NCI-H82 treated with DMSO at 0.1 percent for 48 hours (cell line): ENCODE measurements around the gene BNIP5.

Source experiments
- DNase-seq: peaks from one replicate; lab custom pipeline; 2025; ENCODE audit not compliant: unreplicated experiment; lab: John Stamatoyannopoulos, UW

The BNIP5 gene

DNA sequence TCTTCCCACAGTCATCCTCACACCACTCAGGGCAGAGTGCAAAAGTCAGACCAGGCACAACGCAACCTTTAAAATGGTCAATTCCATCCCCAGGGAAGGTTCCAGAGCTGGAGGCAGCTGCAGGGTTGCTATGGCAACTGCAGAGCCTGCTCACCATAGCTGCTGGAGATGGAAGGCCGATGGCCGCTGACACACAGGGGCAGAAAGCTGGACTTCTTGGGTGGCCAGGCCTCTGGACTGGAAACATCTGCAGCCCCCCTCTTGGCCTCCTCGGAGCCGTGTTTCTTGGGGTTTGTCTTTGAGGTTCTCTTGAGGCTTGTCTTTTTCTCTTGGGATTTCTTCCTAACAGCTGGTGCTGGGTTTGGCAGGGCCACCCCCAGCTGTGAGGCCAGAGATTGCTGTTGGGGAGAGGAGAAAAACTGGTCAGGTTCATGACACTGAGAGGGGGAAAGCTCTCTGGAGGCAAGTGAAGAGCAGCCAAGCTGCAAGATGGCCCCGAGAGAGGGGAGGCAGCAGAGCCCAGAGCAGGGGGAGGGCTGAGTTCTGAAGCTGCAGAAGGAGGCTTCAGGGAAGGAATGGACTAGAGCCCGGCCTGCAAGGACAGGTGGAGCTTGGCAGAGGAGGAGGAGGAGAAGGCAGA lies 10.2 kb downstream of the BNIP5 start:
- no peak for DNase-seq

DNA sequence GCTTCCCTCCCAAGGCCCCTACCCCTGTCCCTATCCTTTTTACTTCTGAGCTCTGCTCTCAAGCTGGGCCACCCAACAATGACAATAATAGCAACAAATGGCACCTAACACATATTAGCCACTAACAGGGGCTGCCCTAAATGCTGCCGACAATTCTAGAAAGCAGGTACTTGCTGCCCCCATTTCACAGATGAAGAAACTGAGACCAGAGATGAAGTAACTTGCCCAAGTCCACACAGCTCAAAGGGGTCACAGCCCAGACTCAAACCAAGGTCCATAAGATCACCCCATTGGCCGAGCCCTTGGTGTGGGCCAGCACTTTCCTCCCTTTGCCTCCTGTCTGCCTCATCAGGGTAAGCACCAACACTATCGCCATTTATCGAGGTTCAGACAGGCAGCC lies 12.0 kb downstream of the BNIP5 start:
- no peak for DNase-seq

DNA sequence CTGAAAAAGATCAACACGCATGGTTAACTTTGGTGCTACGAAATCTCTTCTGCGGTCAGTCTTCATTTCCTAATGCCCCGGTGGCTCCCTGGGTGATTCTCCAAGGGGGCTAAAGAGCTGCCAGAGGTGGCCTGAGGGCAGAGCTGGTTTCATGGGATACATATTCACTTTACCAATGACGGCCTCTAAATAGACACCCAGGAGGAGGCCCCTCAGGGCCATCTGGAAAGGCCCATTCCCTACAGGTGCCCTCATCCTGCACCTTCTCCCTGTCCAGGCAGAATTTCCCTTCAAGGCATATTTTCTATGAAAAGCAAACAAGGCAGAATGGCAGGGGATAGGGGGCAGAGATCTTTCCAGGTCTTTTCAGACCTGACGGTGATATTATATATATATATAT lies 12.5 kb downstream of the BNIP5 start:
- no peak for DNase-seq

DNA sequence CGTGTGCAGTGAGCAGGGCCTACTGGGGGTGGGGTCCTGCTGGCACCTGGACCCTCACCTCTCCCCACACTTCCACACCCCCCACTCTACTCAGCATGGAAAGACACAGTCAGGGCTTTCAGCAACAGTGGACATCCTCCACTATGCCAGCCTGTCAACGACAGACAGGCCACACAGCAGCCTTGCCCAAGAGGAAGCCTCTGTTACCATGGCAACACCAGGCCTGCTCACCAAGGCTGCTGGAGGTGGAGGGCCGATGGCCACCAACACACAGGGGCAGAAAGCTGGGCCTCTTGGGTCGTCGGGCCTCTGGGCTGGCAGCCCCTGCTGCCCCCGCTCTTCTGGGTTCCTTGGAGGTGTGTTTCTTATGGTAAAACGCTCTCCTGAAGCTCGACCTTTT lies 13.6 kb downstream of the BNIP5 start:
- DNase-seq: no peak

DNA sequence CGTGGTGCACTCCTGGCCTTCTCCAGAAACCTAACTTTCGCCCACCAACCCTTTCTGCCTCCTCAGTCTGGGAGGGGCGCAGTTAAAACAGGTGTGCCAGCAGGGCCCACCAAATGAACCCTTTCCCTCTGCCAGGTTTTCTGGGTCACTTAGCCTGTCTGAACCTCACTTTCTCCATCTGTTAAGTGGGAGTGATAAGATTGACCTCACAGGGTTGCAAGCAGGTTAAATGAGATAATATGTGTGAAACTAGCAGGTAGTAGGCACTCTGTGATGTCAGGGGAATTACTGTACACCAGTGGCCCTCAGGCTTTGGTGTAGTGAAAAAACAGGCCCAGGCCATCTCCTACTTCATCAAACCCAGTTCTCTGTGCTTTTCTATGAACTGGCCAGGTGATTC lies 14.1 kb downstream of the BNIP5 start:
- no peak for DNase-seq

DNA sequence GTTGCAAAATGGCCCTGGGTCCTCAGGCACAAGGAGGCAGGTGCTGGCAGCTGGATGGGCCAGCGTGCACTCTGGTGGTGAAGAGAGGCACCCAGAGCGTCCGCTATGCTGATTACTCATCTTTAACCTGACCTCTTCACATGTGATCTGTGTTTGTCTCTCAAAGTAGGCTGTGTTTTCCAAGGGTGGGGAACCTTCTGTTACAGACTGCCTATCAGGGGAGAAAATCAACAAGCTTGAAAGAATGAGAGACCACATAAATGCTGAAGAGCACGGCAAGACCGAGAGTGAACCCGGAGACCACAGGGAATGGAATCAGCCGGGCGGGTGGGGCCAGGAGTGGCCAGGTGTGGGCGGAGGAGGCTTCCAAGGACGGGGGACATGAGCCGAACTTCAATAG lies 16.2 kb downstream of the BNIP5 start:
- no peak for DNase-seq

DNA sequence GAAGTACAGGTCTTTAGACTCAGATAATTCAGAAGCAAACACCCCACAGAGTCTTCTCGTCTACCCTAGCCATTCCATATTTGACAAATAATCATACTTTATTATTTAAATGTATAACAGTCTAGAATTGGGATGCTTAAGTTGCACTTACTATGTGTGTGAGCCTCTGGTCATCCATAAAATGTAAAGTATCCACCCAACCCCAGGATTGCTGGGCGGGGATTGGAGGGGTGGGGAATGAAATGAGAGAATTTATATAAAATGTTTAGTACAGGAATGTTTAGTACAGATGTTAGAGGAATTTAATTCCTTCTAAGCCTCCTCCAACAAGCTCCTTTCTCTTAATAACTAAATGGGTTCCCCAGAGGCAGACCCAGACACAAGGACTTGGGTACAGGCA lies 16.9 kb downstream of the BNIP5 start:
- DNase-seq: no peak

DNA sequence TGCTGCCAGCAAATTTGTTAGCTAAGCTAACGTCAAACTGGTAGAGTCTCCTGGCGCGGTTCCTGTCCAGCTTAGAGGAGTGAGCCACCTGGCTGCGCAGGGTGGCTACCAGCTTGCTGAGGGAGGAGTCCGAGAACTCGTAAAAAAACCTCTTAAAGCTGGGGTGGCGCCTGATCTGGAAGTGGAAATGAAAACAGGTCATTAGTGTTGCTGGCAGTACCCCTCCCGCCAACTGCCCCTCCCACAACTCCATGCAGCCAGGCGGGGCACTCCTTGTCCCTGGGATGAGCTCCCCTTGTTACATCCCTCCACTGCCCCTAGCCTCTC lies 17.3 kb downstream of the BNIP5 start:
- peak; percentile 57 for DNase-seq

DNA sequence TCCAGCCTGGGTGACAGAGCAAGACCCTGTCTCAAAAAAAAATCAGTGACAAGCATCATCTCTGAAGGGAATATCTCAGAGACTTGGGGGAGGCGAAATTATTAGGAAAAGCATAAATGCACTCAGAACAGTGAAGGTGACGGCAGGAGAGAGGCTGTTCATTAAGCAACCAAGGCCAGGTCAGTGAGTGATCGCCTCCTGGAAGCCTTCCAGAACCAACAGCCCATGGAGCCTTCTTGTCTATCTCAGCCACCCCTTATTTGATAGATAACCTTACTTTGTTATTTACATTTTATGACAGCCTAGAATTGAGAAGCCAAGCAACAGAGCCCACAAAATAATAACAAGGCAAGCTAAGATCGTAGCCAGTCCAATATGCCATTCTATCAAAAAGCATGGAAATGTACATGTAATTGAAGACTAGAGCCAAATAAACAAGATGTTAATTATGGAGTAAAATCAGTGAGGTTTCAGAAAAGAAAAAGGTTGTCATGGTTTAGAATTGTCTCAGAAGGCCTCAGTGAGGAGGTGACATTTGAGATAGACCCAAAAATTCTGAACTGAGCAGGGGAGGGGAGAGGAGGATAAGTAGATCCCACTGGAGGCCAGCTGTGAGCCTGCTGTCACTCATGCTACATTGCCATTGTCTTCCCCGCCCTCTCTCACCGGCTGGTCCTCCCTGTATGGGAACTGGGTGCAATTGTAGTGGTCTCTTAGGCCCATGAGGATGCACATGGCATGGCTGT lies 17.8 kb downstream of the BNIP5 start:
- DNase-seq: peak; percentile 57

DNA sequence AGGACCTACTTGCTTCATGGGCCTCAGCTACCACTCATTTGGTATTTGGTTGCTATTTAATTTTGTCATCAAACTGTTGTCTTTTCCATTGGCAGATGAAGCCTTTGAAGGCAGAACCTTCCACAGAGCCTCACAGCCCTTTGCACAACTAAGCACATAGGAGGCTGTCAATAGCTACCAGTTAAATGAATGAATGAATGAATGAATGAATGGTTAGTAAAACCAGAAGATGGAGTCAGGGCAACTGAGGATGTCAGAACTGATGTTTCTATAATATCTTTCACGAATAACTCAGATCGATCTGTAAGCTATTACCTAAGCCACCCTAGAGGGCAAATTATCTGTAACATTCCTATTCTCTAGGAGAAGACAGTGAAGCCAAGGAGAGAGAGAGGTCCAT lies 19.1 kb downstream of the BNIP5 start:
- DNase-seq: no peak

DNA sequence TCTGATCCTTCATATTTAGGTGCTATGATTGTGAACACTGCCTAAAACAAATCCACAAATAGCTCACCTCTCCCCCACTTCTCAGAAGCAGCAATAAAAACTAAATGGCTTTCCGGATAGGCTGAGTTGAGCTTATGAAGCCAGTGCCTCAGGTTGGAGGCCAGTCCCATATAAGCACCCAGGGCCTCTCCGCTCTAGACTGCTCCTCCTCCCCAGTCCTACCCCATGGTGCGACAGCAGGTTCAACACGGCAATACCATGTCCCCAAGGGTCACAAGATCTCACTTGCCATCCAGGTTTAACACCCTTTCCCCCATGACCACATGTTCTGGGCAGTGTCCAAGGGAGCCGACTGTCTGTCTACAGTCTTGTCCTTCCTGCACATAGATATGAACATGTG lies 20.8 kb downstream of the BNIP5 start:
- no peak for DNase-seq

DNA sequence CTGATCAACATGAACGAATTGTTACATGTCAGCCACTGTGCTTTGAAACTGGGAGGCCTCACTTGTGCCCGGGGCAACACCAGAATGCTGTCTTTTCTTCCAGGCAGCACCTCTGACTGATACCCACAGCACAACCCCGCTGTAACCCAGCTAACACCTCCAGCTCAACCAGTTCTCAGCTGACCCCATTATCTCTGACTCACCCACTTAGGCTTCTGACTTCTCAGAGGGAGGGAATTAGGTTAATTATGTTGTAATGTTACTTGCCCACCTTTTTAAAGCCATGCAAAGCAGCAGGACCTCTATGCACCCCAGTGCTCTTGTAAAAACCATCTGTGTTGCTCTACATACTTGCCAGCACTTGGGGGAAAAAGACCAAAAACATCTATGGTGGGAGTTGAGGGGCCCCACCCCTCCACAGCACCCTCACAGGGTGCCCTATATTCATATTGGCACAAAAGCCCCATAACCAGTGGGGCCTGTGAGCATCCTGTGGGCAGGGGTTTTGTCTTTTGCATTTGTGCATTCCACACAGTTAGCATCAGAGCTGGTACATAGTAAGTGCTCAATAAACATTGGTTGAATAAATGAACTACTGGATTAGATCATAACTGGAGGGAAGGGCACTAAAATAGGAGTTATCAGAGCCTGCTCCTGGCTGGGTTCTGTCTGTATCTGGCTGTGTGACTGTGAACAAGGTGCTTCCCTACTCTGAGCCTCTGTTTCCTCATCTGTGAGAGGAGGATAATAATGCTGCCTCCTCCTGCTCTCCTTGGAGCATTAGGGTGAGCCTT lies 22.3 kb downstream of the BNIP5 start:
- peak; percentile 4 for DNase-seq

DNA sequence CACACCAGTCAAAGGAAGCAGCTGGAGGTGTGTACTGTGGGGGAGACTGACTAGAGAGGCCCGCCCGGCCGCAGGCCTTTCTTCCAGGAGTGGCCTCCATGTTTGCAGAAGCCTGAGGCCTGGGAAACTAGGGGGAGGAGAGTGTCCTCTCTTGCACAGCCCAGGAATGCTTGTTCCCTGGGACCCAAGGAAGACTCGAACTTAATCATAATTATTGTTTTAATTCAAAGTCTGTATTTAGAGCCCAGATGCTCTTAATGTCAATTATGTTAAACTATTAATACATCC lies 23.1 kb downstream of the BNIP5 start:
- DNase-seq: no peak

DNA sequence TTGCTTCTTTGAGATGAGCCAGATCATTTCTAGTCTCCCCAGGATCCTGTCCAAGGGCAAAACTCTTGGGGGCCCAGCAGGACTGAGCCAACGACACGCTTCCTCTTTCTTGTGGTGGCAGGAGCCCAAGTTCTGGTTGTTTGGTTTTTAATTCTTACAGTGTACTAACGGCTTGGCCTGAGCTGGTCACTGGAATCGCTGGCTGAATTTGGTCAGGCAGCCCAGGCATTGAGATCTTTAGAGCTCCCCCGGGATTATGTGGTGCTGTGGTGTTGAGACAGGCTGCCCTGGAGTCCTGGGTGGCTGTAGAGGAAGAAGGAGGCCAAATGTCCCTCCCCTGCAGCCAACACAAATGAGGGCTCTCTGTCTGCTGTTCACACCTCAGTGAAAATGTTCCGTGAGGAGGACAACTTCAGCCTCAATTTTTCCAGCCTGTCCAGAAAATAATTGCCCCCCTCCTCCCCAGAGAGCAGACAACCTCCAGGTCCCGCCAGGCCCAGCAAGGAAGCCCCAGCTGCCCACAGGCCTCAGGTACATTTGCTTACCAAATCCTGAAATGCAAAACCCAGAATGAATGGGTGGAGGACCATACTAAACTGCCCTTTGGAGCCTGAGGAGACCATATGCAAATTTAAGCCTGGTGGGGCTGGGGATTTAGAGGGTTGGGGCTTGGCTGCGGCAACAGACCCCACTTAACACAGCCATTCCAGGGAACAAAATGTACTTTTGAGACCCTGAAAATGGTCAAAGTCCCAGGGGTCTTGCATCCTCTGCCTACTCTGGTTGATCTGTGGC lies 23.6 kb downstream of the BNIP5 start:
- DNase-seq: no peak

DNA sequence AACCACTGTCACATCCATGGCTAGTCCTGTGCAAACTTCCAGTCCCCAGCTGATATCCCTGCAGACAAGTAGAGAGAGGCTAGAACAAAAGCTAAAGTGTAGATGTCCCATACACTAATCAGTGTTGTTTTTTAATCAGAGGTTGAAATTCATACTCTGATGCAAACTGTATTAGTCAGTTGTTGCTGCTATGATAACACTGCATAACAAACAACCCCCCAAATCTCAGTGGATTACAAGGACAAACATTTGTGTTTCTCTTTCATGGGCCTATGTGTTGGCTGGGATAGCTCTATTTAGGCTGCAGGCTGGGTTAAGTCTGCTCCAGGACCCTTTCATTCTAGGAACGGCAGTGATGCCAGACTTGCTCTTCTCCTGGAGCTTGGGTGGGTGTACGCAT lies 26.8 kb downstream of the BNIP5 start:
- no peak for DNase-seq

DNA sequence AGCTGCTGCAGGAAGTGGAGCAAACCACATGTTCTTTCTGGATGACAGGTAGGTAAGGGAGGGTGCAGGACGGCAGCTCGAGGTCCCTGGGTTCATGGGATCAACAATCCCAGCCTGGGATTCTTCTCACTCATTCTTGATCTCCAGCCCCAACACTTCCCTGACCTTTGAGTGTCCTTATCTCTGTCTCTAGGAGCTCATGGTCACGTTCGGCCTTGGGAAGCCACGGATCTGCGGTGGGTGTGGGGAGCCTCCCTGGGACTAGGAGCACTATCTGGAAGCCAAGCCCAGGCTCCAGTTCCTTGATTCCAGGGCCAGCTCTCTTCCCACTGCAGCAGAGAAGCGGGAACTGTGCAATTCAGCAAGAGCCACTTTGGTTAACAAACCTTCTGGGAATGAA lies 27.5 kb downstream of the BNIP5 start:
- DNase-seq: no peak

DNA sequence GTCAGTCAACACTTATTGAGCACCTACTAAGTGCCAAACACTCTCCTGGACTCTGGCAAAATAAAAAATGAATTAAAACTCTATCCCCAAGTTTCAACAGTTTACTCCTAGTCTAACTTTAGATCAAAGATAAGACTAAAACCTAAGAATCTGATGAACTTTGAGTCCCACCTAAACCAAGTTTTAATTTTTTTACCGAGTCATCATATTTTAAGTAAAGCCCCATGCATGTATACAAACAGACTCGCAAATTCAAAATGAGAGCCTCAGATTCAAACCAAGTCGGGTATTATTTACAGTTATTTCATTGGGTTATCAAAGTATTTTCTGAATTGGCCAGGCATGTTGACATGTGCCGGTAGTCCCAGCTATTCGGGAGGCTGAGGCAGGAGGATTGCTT lies 28.2 kb downstream of the BNIP5 start:
- DNase-seq: no peak

DNA sequence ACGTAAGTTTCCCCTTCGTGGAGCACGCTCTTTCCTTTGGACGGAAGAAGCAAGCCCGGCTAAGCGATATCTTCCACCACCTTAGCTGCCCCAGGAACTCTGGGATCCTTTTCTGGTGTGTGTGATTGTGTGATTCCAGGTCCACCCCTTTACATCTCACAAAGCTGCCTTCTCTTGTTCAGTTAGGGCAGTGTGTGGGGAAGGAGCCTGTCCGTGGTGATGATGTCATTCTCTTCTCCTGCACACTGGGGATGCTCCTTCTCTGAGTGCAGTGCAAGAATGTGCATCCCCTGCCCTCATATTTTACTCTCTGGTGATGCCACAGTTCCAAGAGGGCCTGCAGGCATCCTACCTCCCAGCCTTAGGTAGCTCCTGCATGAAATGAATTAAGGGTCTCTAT lies 30.3 kb downstream of the BNIP5 start:
- DNase-seq: no peak

DNA sequence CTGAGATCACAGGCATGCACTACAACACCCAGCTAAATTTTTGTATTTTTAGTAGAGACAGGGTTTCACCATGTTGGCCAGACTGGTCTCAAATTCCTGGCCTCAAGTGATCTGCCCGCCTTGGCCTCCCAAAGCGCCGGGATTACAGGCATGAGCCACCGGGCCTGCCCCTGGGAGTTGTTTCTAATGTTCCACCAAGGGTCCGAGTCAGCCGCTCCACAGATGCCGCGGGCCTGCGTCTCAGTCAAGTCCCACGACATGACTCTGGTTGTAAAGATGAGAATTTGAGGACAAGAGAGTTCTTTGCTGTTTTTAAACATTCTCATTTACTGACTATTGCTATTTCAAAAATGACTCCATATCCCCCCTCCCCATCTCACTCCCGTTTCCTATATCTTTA lies 30.8 kb downstream of the BNIP5 start:
- no peak for DNase-seq

DNA sequence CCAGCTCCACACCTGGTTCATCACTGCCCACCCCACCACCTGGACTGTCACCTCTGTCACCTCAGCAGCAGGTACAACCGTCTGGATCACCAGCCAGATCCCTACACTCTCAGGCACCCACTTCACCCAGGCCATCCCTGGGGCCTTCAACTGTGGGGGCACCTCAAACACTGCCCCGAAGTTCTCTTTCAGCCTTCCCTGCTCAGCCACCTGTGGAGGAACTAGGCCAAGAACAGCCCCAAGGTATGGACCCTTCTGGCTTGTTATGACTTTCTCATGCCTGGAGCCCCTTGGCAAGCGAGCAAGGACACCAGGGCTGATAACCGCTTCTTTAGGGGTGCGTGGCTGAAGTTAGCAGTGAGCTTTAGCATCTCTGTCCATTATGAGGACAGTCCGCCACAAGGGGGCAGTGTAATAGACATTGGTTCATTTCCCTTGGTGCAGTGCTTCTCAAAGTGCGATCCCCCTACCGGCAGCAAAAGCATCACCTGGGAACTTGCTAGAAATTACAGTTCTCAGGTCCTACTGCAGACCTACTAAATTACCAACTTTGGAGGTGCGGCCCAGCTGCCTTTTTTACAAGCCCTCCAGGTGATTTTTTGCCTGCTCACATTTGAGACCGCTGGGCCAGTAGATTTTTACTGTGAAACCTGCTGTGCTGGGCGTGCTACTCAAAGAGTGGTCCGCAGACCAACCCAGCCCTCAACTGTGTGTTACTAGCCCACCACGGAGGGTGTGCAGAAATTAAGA lies 34.3 kb downstream of the BNIP5 start:
- peak; percentile 64 for DNase-seq

DNA sequence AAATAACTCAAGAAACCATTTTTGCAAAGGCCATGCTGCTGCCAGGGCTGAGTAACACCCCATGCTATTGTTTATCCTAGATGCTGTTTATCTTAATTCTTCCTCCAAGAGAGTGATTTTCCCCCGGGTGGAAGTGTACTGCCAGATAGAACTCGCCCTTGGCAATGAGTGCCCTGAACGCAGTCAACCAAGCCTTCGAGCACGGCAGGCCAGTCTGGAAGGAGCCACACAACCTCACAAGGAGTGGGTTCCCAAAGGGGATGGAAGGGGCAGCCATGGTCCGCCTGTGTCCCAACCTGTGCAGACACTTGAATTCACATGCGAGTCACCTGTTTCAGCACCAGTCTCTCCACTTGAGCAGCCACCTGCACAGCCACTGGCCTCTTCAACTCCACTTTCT lies 34.9 kb downstream of the BNIP5 start:
- no peak for DNase-seq
